Stromal cell of bone marrow (primary cell): ENCODE measurements around the gene SFT2D2.

Experiments
- DNase-seq: peaks from one replicate; pipeline ENCODE4 v3.0.0-alpha.2; 2012; ENCODE audit warnings: low read depth

Gene SFT2D2

GRCh38 chr1:168266644-168267186, 40.9 kb downstream of the SFT2D2 start:
- DNase-seq, result no peak

GRCh38 chr1:168271636-168272035, 45.8 kb downstream of the SFT2D2 start:
- no peak for DNase-seq

GRCh38 chr1:168273575-168273974, 47.8 kb downstream of the SFT2D2 start:
- no peak for DNase-seq

GRCh38 chr1:168279253-168279652, 53.4 kb downstream of the SFT2D2 start:
- DNase-seq, result no peak

- DNase-seq, result no peak
Observed at GRCh38 chr1:168280296-168280927, 54.6 kb downstream of the SFT2D2 start, which contains the start of gene TBX19. Gene TBX19 (plus strand): TSS chr1:168280877. CDS start chr1:168281091, 214 bp downstream.

- DNase-seq, result no peak
Observed at GRCh38 chr1:168281603-168282325, 56.0 kb downstream of the SFT2D2 start.

GRCh38 chr1:168285521-168285790, 59.7 kb downstream of the SFT2D2 start:
- DNase-seq, result no peak

GRCh38 chr1:168285971-168286927, 60.4 kb downstream of the SFT2D2 start:
- no peak for DNase-seq

GRCh38 chr1:168287237-168287664, 61.4 kb downstream of the SFT2D2 start:
- no peak for DNase-seq

- DNase-seq, result no peak
Observed at GRCh38 chr1:168288311-168289052, 62.7 kb downstream of the SFT2D2 start.

GRCh38 chr1:168291222-168291837, 65.5 kb downstream of the SFT2D2 start:
- no peak for DNase-seq

- DNase-seq, result no peak
Observed at GRCh38 chr1:168293356-168293755, 67.6 kb downstream of the SFT2D2 start.

- no peak for DNase-seq
Observed at GRCh38 chr1:168295411-168296114, 69.8 kb downstream of the SFT2D2 start.

- DNase-seq, result no peak
Observed at GRCh38 chr1:168297019-168297730, 71.4 kb downstream of the SFT2D2 start.

- no peak for DNase-seq
Observed at GRCh38 chr1:168298446-168298845, 72.6 kb downstream of the SFT2D2 start.

- peak; percentile 6 for DNase-seq
Observed at GRCh38 chr1:168300626-168301025, 74.8 kb downstream of the SFT2D2 start.

- DNase-seq, result peak; percentile 6
Observed at GRCh38 chr1:168301664-168302320, 76.0 kb downstream of the SFT2D2 start.
